ENCODE measurements around the gene COL13A1. TPM values are rescaled to one million over a fixed set of nuclear protein-coding genes. Genes with fewer than 3 reads are reported as not detected.
A peak's percentile ranks its signal among the peaks of the same experiment; 100 is the strongest.

Gene COL13A1
- total RNA-seq, 1 experiment from 2014 or later: 3.6 TPM

DNA sequence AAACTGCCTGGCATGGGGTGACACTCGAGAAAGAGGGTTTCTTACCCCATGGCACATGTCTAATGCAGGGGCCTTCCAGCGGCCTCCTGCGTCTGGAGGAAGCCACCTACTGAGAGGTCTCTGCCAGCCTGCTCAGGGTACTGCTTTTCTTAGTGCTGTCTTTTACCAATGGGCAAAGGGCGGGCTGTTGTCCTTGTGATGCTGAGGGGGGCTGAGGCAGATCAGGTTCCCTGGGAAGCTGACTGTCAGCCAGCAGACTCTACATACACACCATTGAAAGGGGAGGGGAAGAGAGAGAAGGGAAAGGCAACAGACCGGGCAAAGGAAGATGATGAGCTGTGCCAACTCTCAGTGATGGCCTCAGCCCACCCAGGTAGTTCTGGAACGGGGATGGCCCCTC is 48.7 kb downstream of the COL13A1 start:
- Histone ChIP-seq H3K56ac (ENCODE audit: insufficient read length, low read depth, low read length) (no peak overlapping the region), H4K20me1 (ENCODE audit: control insufficient read depth, insufficient read depth, insufficient read length) (no peaks in the 10 kb centered on the region), H3K9ac (ENCODE audit: extremely low read depth, insufficient read length, low read length) (no peak overlapping the region), H4K8ac (replicated peaks; ENCODE audit: insufficient read length, low read depth, low read length) (no peak overlapping the region), H4K5ac (ENCODE audit: insufficient read length, low read depth, low read length) (no peak overlapping the region), H3K14ac (ENCODE audit: insufficient read depth, low read length) (no peak overlapping the region), H2BK20ac (ENCODE audit: low read depth, low read length, poor library complexity, severe bottlenecking) (no peak overlapping the region), H3T11ph (ENCODE audit: low read length) (no peak overlapping the region), H4K91ac (ENCODE audit: insufficient read length, low read depth, low read length) (no peak overlapping the region), H3K27ac (ENCODE audit: insufficient read length, low read depth, low read length) (no peak overlapping the region), H3K23me2 (ENCODE audit: insufficient read length, low read depth, low read length, poor library complexity, severe bottlenecking) (no peaks in the 10 kb centered on the region), H3K18ac (ENCODE audit: insufficient read length, low read depth, low read length) (no peak overlapping the region), H2AK5ac (ENCODE audit: insufficient read length, low read length) (no peak overlapping the region), H3K4me2 (ENCODE audit: insufficient read depth, insufficient read length, low read length) (no peak overlapping the region), H3K4ac (ENCODE audit: low read depth, low read length) (no peak overlapping the region), H2BK120ac (ENCODE audit: low read depth, low read length, poor library complexity, severe bottlenecking) (no peak overlapping the region), H3K27me3 (ENCODE audit: insufficient read depth, low read length) (no peaks in the 10 kb centered on the region), H2BK5ac (ENCODE audit: insufficient read length, low read length) (no peak overlapping the region), H2BK12ac (ENCODE audit: insufficient read length, low read depth, low read length) (no peak overlapping the region), H3K79me2 (ENCODE audit: insufficient read depth, low read length) (no peaks in the 10 kb centered on the region), H3K9me3 (ENCODE audit: control insufficient read depth, low read depth, low read length) (no peaks in the 10 kb centered on the region), H3K79me1 (ENCODE audit: insufficient read depth, low read depth, low read length, poor library complexity, severe bottlenecking) (no peaks in the 10 kb centered on the region), H2BK15ac (ENCODE audit: low read depth, low read length) (no peak overlapping the region), H3K4me1 (ENCODE audit: insufficient read depth, low read length) (peaks cover 31% of the 10 kb centered on the region), H3K23ac (ENCODE audit: insufficient read length, low read depth, low read length) (no peak overlapping the region), H2AFZ (ENCODE audit: low read length) (no peak overlapping the region)
- no peaks in the 10 kb centered on the region for H3K36me3 Mint-ChIP-seq (ENCODE audit: insufficient read depth in 1 of 3, low read depth in 3 of 3)
- H3K27ac Mint-ChIP-seq: peak overlapping the region in 1 of 3 experiments; percentile 71; a peak in 1 of 7 replicates
- TF ChIP-seq, protein P1, sequence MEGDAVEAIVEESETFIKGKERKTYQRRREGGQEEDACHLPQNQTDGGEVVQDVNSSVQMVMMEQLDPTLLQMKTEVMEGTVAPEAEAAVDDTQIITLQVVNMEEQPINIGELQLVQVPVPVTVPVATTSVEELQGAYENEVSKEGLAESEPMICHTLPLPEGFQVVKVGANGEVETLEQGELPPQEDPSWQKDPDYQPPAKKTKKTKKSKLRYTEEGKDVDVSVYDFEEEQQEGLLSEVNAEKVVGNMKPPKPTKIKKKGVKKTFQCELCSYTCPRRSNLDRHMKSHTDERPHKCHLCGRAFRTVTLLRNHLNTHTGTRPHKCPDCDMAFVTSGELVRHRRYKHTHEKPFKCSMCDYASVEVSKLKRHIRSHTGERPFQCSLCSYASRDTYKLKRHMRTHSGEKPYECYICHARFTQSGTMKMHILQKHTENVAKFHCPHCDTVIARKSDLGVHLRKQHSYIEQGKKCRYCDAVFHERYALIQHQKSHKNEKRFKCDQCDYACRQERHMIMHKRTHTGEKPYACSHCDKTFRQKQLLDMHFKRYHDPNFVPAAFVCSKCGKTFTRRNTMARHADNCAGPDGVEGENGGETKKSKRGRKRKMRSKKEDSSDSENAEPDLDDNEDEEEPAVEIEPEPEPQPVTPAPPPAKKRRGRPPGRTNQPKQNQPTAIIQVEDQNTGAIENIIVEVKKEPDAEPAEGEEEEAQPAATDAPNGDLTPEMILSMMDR (conservative IDR thresholded peaks at IDR 0.05): no peak
- no CpG with 5 or more reads among the region's 6 CpGs for WGBS (ENCODE audit: extremely low coverage, insufficient read length, low lambda C conversion rate)
- peaks cover 1% of the 10 kb centered on the region for H3K27me3 Mint-ChIP-seq (ENCODE audit: low read depth)
- no peak for DNase-seq
- no peak overlapping the region; a peak in 1 of 5 replicates for H3K4me3 Mint-ChIP-seq
- H3K9me3 Mint-ChIP-seq: no peaks in the 10 kb centered on the region
- peaks cover 68 to 74% of the 10 kb centered on the region in 2 experiments for H3K4me1 Mint-ChIP-seq

All from H9 (cell line).